ENCODE results near the gene GPR151. TPM values are rescaled to one million over a fixed set of nuclear protein-coding genes. Genes with fewer than 3 reads are reported as not detected.
A peak's percentile ranks its signal among the peaks of the same experiment; 100 is the strongest.

The GPR151 gene
- total and polyA plus RNA-seq, 2 of the 8 experiments (the other 6 are each of a cell fraction or from before 2014, with no cell fraction given): 0.03 TPM; not detected in 1

- no peak overlapping the region; a peak in 1 of 4 replicates for H3K4me2 ChIP-seq (ENCODE audit: insufficient read depth in 1 of 2, low read depth in 2 of 2, low read length in 2 of 2)
- DNase-seq (ENCODE audit: low read depth in 1 of 2, low spot score in 2 of 2): no peak
Measured at GRCh38 chr5:146533882-146534281, 17.9 kb upstream of the GPR151 start.

More at GRCh38 chr5:146533882-146534281, 17.9 kb upstream of the GPR151 start:
- Histone ChIP-seq H2AK5ac (ENCODE audit: low read depth, low read length) (no peak overlapping the region), H4K91ac (replicated peaks; ENCODE audit: insufficient read length, low read length) (no peak overlapping the region), H3K23ac (ENCODE audit: insufficient read length) (no peak overlapping the region), H3K36me3 (ENCODE audit: control insufficient read depth in 2 of 4, insufficient read depth in 4 of 4, low read length in 3 of 4) (no peaks in the 10 kb centered on the region), H3K4me1 (replicated peaks in 1 of 4; ENCODE audit: control insufficient read depth in 3 of 4, insufficient read depth in 4 of 4, low read length in 3 of 4) (peaks cover 0 to 7% (median 3%) of the 10 kb centered on the region in 4 experiments; a peak in 4 of 7 replicates), H4K20me1 (replicated peaks in 1 of 2; ENCODE audit: control insufficient read depth in 1 of 2, insufficient read depth in 2 of 2, low read length in 2 of 2) (no peaks in the 10 kb centered on the region), H4K8ac (ENCODE audit: extremely low read depth, insufficient read depth, low read length) (no peak overlapping the region), H2AFZ (ENCODE audit: low read length) (no peak overlapping the region), H3K9me3 (ENCODE audit: insufficient read depth in 2 of 2, low read depth in 1 of 2, low read length in 1 of 2) (no peaks in the 10 kb centered on the region), H2BK20ac (ENCODE audit: low read length) (no peak overlapping the region), H4K5ac (ENCODE audit: insufficient read length, low read depth, low read length) (no peak overlapping the region), H3K79me2 (ENCODE audit: control insufficient read depth in 1 of 2, insufficient read depth in 2 of 2, low read length in 2 of 2) (no peaks in the 10 kb centered on the region), H3K27me3 (replicated peaks in 1 of 4; ENCODE audit: control insufficient read depth in 3 of 4, extremely low read depth in 1 of 4, insufficient read depth in 3 of 4, low read length in 3 of 4) (no peaks in the 10 kb centered on the region), H3K4ac (replicated peaks; ENCODE audit: insufficient read length, low read depth, low read length) (no peak overlapping the region), H2BK12ac (ENCODE audit: low read depth, low read length) (no peak overlapping the region), H3K4me3 (ENCODE audit: extremely low read depth in 1 of 4, insufficient read depth in 2 of 4, low read depth in 3 of 4, low read length in 4 of 4) (no peak overlapping the region), H3K56ac (replicated peaks; ENCODE audit: insufficient read length, low read depth, low read length) (no peak overlapping the region), H3K23me2 (ENCODE audit: low read depth, low read length) (no peaks in the 10 kb centered on the region), H3K9ac (replicated peaks in 1 of 4; ENCODE audit: extremely low read depth in 1 of 4, low read depth in 3 of 4, low read length in 3 of 4) (no peak overlapping the region), H2BK120ac (replicated peaks; ENCODE audit: low read depth, low read length) (peak overlapping the region; percentile 64), H3K79me1 (ENCODE audit: low read depth, low read length) (no peaks in the 10 kb centered on the region), H2BK15ac (ENCODE audit: low read length) (no peak overlapping the region), H2BK5ac (ENCODE audit: low read depth, low read length) (no peak overlapping the region; the same call in 1 of the 2 replicates), H3K18ac (ENCODE audit: extremely low read depth, low read length) (no peak overlapping the region), H3K14ac (ENCODE audit: insufficient read length) (no peak overlapping the region), H3K27ac (ENCODE audit: low read depth, low read length) (no peak overlapping the region)
- no peak for TF ChIP-seq SUZ12 (IDR thresholded peaks at IDR 0.05; ENCODE audit: low read length)
- no peak for TF ChIP-seq SP2 (IDR thresholded peaks at IDR 0.05; ENCODE audit: low read length)
- TF ChIP-seq ASH2L (IDR thresholded peaks at IDR 0.05; ENCODE audit: low read length): no peak
- POLR2A ChIA-PET (ENCODE audit: partially characterized antibody): interaction anchor here (0.7 to 1.1 kb wide), 3 partner anchors 453 to 920 kb away, joined by 3 read pairs; no protein-coding TSS in a partner anchor
- WGBS, 2 experiments (ENCODE audit: extremely low coverage in 1 of 2, insufficient coverage in 1 of 2, insufficient read length in 1 of 2, insufficient replicate concordance in 2 of 2, low coverage in 1 of 2, low lambda C conversion rate in 2 of 2, missing lambda C conversion rate in 1 of 2): no CpG with 5 or more reads among the region's 1 CpG
- CTCF ChIA-PET (ENCODE audit: partially characterized antibody): interaction anchor here (0.5 to 6.5 kb wide), 40 partner anchors 8 to 849 kb away, joined by 3 to 87 read pairs (median 4); partner anchors contain the start of gene GPR151
- no peak for FAIRE-seq
